IMR-90 (cell line): ENCODE results near the gene IP6K1. TPM values are rescaled to one million over a fixed set of nuclear protein-coding genes. Genes with fewer than 3 reads are reported as not detected.

ENCODE experiments used
- ATAC-seq: fragments of 200-7000 bp; cut with Tn5 transposase; 2 replicates; pipeline ENCODE4 v1.9.1; 2020; ENCODE audit warnings: low read depth, mild to moderate bottlenecking, moderate library complexity
- BruUV-seq: library from RNA; stranded (reverse); fragments of 400-500 nt; replicated peaks from 2 replicates; lab custom pipeline; 2021; lab: Mats Ljungman, UMichigan
- CTCF ChIA-PET: fragments of 300-600 bp; formaldehyde crosslinking; extraction: SDS; loops from one replicate; lab custom pipeline; 2021; ENCODE audit warnings: antibody characterized with exemption; lab: Yijun Ruan, JAX
- POLR2A ChIA-PET: fragments of 300-600 bp; sonication (Branson Sonifier 250); formaldehyde crosslinking; loops from one replicate; lab custom pipeline; 2022; ENCODE audit warnings: antibody characterized with exemption; ENCODE audit not compliant: unreplicated experiment; lab: Charles Lee
- DNase-seq: peaks from one replicate; pipeline ENCODE4 v3.0.0; 2013
- H2AFZ ChIP-seq: replicated peaks from 2 replicates; pipeline ENCODE3; 2013; ENCODE audit warnings: low read length, mild to moderate bottlenecking; ENCODE audit not compliant: poor library complexity
- H2AK5ac ChIP-seq: 2 replicates; pipeline ENCODE4 v1.6.1; 2013; ENCODE audit warnings: low read depth, low read length, inconsistent platforms
- H2AK9ac ChIP-seq: replicated peaks from 2 replicates; pipeline ENCODE3; 2013; ENCODE audit warnings: mild to moderate bottlenecking, low read depth, low read length, moderate library complexity; ENCODE audit not compliant: poor library complexity
- H2BK120ac ChIP-seq: 2 replicates; pipeline ENCODE4 v1.6.1; 2013; ENCODE audit warnings: low read depth, low read length, inconsistent platforms
- H2BK15ac ChIP-seq: 3 replicates; pipeline ENCODE4 v1.6.1; 2013; ENCODE audit warnings: low read depth, low read length, inconsistent platforms
- H2BK20ac ChIP-seq: 2 replicates; pipeline ENCODE4 v1.6.1; 2013; ENCODE audit warnings: low read depth, mild to moderate bottlenecking, inconsistent platforms, low read length, moderate library complexity
- H2BK5ac ChIP-seq: 2 replicates; pipeline ENCODE4 v1.6.1; 2013; ENCODE audit warnings: mild to moderate bottlenecking, low read depth, low read length, inconsistent platforms; ENCODE audit not compliant: poor library complexity, severe bottlenecking
- H3K14ac ChIP-seq: replicated peaks from 2 replicates; pipeline ENCODE4 v1.6.1; 2013; ENCODE audit warnings: low read depth, low read length, inconsistent platforms
- H3K18ac ChIP-seq: 2 replicates; pipeline ENCODE4 v1.6.1; 2013; ENCODE audit warnings: low read depth, low read length, control low read depth
- H3K23ac ChIP-seq: 2 replicates; pipeline ENCODE4 v1.6.1; 2013; ENCODE audit warnings: low read depth, low read length, inconsistent platforms
- H3K27ac ChIP-seq: 2 replicates; pipeline ENCODE4 v1.5.1; 2013; ENCODE audit warnings: mild to moderate bottlenecking, control low read depth, low read length; ENCODE audit not compliant: insufficient read depth
- H3K27me3 ChIP-seq: 2 replicates; pipeline ENCODE4 v1.6.1; 2013; ENCODE audit warnings: low read length; ENCODE audit not compliant: control insufficient read depth, insufficient read depth
- H3K36me3 ChIP-seq: 2 replicates; pipeline ENCODE4 v1.6.1; 2013; ENCODE audit warnings: low read length, mixed read lengths; ENCODE audit not compliant: control insufficient read depth, insufficient read depth
- H3K4ac ChIP-seq: 2 replicates; pipeline ENCODE4 v1.6.1; 2013; ENCODE audit warnings: low read depth, low read length, inconsistent platforms
- H3K4me1 ChIP-seq: 2 replicates; pipeline ENCODE4 v1.6.1; 2013; ENCODE audit warnings: low read length, mixed read lengths; ENCODE audit not compliant: control insufficient read depth, insufficient read depth
- H3K4me2 ChIP-seq: 2 replicates; pipeline ENCODE4 v1.6.1; 2013; ENCODE audit warnings: low read depth, mild to moderate bottlenecking, control low read depth, low read length, moderate library complexity
- H3K4me3 ChIP-seq: 2 replicates; pipeline ENCODE4 v1.5.1; 2013; ENCODE audit warnings: low read depth, mild to moderate bottlenecking, control low read depth, low read length, moderate library complexity; ENCODE audit not compliant: insufficient read depth
- H3K56ac ChIP-seq: 2 replicates; pipeline ENCODE4 v1.6.1; 2013; ENCODE audit warnings: low read length, inconsistent platforms; ENCODE audit not compliant: insufficient read depth; ENCODE audit errors: extremely low read depth
- H3K79me1 ChIP-seq, 2 experiments: 2 replicates each; pipeline ENCODE4 v1.6.1; 2013; ENCODE audit warnings: low read length in 2 of 2, inconsistent platforms in 1 of 2, low read depth in 1 of 2
- H3K9ac ChIP-seq: 2 replicates; pipeline ENCODE4 v1.6.1; 2013; ENCODE audit warnings: low read depth, low read length, control low read depth
- H3K9me1 ChIP-seq: 2 replicates; pipeline ENCODE4 v1.6.1; 2013; ENCODE audit warnings: low read length, inconsistent platforms; ENCODE audit not compliant: insufficient read depth
- H3K9me3 ChIP-seq: 2 replicates; pipeline ENCODE4 v1.6.1; 2013; ENCODE audit warnings: low read length; ENCODE audit not compliant: control insufficient read depth, insufficient read depth
- H4K20me1 ChIP-seq: 2 replicates; pipeline ENCODE4 v1.6.1; 2013; ENCODE audit warnings: low read length, inconsistent platforms; ENCODE audit not compliant: insufficient read depth
- H4K5ac ChIP-seq: 2 replicates; pipeline ENCODE4 v1.6.1; 2013; ENCODE audit warnings: mild to moderate bottlenecking, low read depth, low read length, control low read depth
- H4K8ac ChIP-seq, 2 experiments: 2 replicates each; pipeline ENCODE4 v1.6.1; 2013; ENCODE audit warnings: low read depth in 2 of 2, low read length in 2 of 2, control low read depth in 1 of 2, inconsistent platforms in 1 of 2
- H4K91ac ChIP-seq: 2 replicates; pipeline ENCODE4 v1.6.1; 2013; ENCODE audit warnings: low read depth, low read length, inconsistent platforms; ENCODE audit not compliant: insufficient read depth
- BHLHE40 ChIP-seq: fragments of 150-350 bp; IDR thresholded peaks from 2 replicates; pipeline ENCODE4 v1.6.1; 2016; ENCODE audit warnings: mild to moderate bottlenecking, low read depth, low read length
- CEBPB ChIP-seq: IDR thresholded peaks from 2 replicates; pipeline ENCODE4 v1.6.1; 2012; ENCODE audit warnings: low read depth, low read length, improper control_type of control experiment
- CHD1 ChIP-seq: IDR thresholded peaks from 2 replicates; pipeline ENCODE4 v1.6.1; 2012; ENCODE audit warnings: low read depth, low read length, improper control_type of control experiment
- RAD21 ChIP-seq: IDR thresholded peaks from 2 replicates; pipeline ENCODE4 v1.6.1; 2012; ENCODE audit warnings: low read length, improper control_type of control experiment
- RCOR1 ChIP-seq: IDR thresholded peaks from 2 replicates; pipeline ENCODE4 v1.6.1; 2012; ENCODE audit warnings: mild to moderate bottlenecking, low read length, improper control_type of control experiment; ENCODE audit not compliant: insufficient replicate concordance
- SMC3 ChIP-seq: fragments of 150-350 bp; IDR thresholded peaks from 2 replicates; pipeline ENCODE4 v1.6.1; 2016; ENCODE audit warnings: low read depth, mild to moderate bottlenecking, antibody characterized with exemption, low read length, moderate library complexity
- WGBS, 2 experiments: methylation state at CpG; one replicate each; pipeline versions ENCODE4 v1.1.5 to v1.1.7; 2013; ENCODE audit warnings: missing lambda C conversion rate in 2 of 2; ENCODE audit not compliant: insufficient read length in 1 of 2; ENCODE audit errors: extremely low coverage in 2 of 2; 5-methylcytosine and 5-hydroxymethylcytosine counted together
- dilution Hi-C: fragments of 300-500 bp; cut with HindIII; formaldehyde crosslinking; loops from one replicate; pipeline ENCODE4 v1.14.3; 2018; ENCODE audit warnings: low sequenced_read_pairs; ENCODE audit not compliant: unreplicated experiment
- in situ Hi-C: fragments of 300-500 bp; cut with MboI; formaldehyde crosslinking; loops from 3 replicates; pipeline ENCODE4 v1.14.3; 2019; ENCODE audit warnings: low sequenced_read_pairs, inconsistent platforms, mixed read lengths
- intact Hi-C: fragments of 100-400 bp; cut with micrococcal nuclease; formaldehyde crosslinking; loops from 2 replicates; pipeline ENCODE4 v1.10.0; 2022
- polyA plus RNA-seq, 3 experiments: library from polyadenylated mRNA; depleted of rRNA; stranded (reverse); fragments of >200 nt; gene quantifications; 2 replicates each; pipeline ENCODE4 v1.2.3, GENCODE V29; 2012; ENCODE audit warnings: low replicate concordance in 1 of 3
- total RNA-seq: library from RNA; depleted of rRNA; stranded (reverse); fragments of >200 nt; gene quantifications from 2 replicates; pipeline ENCODE4 v1.2.3, GENCODE V29; 2012

IP6K1 gene
- total and polyA plus RNA-seq, 2 of the 4 experiments (the other 2 are of a cell fraction) = 28.3 to 28.7 TPM

DNA sequence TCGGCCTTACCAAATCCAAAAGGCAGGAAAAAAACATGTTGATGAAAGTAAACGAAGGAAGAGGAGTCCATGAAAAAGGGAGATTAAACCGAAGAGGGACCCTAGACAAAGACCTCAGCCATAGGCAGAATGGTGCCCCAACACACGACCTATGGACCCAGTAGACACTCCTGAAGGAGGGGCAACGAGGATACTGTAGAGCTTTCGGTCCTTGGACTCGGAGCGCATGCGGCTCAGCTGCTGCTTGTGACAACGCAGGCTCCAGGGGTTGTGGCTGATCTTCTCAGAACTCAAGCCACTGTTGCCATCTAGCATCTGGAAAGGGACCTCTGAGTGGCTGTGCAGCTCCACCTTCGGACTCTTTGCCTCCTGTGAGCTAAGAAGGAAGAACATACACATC lies 53.7 kb downstream of the IP6K1 start:
- Histone ChIP-seq H2BK5ac (no peak overlapping the region), H3K4me1 (no peaks in the 10 kb centered on the region), H4K20me1 (peaks cover 8% of the 10 kb centered on the region; the same call in 1 of the 2 replicates), H3K56ac (no peak overlapping the region), H3K14ac (no peak overlapping the region), H3K18ac (no peak overlapping the region), H4K91ac (no peak overlapping the region), H2BK15ac (no peak overlapping the region), H3K4me2 (no peak overlapping the region), H4K5ac (no peak overlapping the region), H2AK9ac (no peak overlapping the region), H2BK120ac (no peak overlapping the region), H2BK20ac (no peak overlapping the region), H3K79me1 (peaks cover 9 to 43% of the 10 kb centered on the region in 2 experiments), H3K27me3 (no peaks in the 10 kb centered on the region), H3K36me3 (peaks cover 45% of the 10 kb centered on the region), H4K8ac (no peak overlapping the region), H2AFZ (no peak overlapping the region), H3K27ac (no peak overlapping the region), H3K9me1 (peaks cover 14% of the 10 kb centered on the region; the same call in 1 of the 2 replicates), H3K4ac (no peak overlapping the region), H3K9ac (no peak overlapping the region), H3K9me3 (no peaks in the 10 kb centered on the region), H3K4me3 (no peak overlapping the region), H2AK5ac (no peak overlapping the region), H3K23ac (no peak overlapping the region)
- CTCF ChIA-PET = no interaction called here
- POLR2A ChIA-PET = no interaction called here
- ATAC-seq (no peak), DNase-seq (no peak)
- in situ Hi-C loops = no loop called here
- intact Hi-C loops = no loop called here
- dilution Hi-C loops = no loop called here
- 98% methylated on average over 7 of the region's 11 CpGs; no CpG with 5 or more reads in 1 of the 2 experiments for WGBS, 2 experiments
- TF ChIP-seq CHD1 (no peak), RCOR1 (no peak), CEBPB (no peak), RAD21 (no peak), SMC3 (no peak), BHLHE40 (no peak)
- no TSS peak for BruUV-seq
